NCI-H2081 (cell line): ENCODE data around the gene UBE2G1.
A peak's percentile ranks its signal among the peaks of the same experiment; 100 is the strongest.

ENCODE experiments used
- DNase-seq, 2 experiments: peaks; one replicate each; lab custom pipeline; 2025; lab: John Stamatoyannopoulos, UW

UBE2G1 gene

GRCh38 chr17:4334332-4334731 lies 32.1 kb downstream of the UBE2G1 start:
- DNase-seq: no peak

- no peak for DNase-seq
Observed at GRCh38 chr17:4333041-4333440, 33.4 kb downstream of the UBE2G1 start.

DNA sequence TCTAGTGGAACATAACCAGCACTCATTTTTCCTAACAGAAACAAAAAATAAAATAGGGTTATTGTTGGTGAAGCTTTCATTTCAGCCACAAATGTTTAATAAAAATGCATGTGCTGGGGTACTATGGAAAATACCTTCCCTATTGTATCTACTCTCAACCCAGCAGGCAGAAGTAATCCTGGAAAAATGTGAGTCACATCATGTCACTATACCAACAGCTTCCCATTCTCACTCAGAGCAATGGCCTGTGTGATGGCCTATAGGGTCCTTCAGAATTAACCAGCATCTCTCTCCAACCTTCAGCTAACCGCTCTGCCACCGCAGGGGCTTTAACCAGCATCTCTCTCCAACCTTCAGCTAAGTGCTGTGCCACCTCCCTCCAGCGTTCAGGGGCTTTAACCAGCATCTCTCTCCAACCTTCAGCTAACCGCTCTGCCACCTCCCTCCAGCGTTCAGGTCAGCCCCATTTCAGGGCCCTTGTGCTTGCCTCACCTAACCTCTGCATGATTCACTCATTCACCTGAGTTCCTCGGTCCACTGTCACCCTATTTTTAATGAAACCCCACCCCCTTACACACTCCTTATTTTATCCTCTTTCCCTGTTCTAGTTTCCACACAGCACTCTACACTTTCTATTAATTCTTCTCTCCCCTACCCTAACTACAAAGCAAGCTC lies 34.0 kb downstream of the UBE2G1 start:
- no peak for DNase-seq

GRCh38 chr17:4331614-4332013 lies 34.9 kb downstream of the UBE2G1 start:
- DNase-seq: no peak

DNA sequence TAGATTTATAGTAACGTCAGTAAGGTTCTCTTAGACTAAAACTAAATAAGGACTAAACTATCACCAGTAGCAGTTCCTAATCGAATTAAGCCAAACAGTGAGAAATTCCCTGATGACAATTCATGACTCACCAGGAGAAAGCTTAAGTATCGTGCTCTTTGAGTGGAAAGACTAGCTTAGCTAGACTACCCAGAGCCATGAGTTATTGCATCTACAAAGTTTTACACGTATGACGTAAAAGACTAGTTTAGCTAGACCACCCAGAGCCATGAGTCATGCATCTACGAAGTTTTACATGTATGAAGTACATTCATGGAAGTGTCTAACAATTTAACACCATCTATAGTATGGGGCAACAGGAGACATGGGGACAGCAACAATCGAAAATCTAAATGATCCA lies 36.6 kb downstream of the UBE2G1 start:
- no peak for DNase-seq

GRCh38 chr17:4327606-4328005 lies 38.9 kb downstream of the UBE2G1 start:
- no peak for DNase-seq

DNA sequence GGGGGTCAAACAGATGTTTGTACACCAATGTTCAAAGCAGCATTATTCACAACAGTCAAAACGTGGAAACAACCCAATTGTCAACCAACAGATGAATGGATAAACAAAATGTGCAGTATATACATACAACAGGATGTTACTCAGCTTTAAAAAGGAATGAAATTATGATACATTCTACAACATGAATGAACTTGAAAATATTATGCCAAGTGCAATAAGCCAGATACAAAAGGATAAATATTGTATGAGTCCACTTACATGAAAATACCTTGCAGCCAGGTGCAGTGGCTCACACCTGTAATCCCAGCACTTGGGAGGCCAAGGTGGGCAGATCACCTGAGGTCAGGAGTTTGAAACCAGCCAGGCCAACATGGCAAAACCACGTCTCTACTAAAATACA lies 39.9 kb downstream of the UBE2G1 start:
- no peak for DNase-seq

DNA sequence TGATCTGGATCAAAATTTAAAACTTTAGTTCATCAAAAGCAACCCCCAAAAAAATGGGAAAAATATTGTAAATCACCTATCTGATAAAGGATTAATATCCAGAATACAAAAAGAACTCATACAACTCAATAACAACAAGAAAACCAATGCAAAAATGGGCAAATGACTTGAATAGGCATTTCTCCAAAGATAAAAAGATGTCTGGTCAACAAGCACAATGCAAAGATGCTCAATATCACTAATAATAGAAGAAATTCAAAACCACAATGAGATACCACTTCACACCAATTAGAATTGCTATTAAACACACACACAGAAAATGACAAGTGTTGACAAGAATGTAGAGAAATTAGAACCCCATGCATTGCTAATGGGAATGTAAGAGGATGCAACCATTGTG lies 40.4 kb downstream of the UBE2G1 start:
- no peak for DNase-seq

- no peak for DNase-seq
Observed at GRCh38 chr17:4324463-4324862, 42.0 kb downstream of the UBE2G1 start.

DNA sequence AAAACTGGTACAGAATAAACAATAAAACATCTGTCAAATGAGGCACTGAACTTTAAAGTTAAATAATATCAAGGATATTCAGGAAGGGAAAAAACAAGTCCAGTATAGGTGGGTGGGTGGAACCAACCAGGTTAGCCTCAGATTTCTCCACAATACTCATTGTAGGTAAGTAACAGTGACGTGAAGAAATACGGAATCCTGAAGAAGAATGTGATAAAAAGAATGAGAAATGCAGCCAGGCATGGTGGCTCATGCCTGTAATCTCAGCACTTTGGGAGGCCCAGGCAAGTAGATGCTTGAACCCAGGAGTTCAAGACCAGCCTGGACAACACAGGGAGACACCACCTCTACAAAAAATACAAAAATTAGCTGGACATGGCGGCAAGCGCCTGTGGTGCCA lies 47.3 kb downstream of the UBE2G1 start:
- DNase-seq: no peak

DNA sequence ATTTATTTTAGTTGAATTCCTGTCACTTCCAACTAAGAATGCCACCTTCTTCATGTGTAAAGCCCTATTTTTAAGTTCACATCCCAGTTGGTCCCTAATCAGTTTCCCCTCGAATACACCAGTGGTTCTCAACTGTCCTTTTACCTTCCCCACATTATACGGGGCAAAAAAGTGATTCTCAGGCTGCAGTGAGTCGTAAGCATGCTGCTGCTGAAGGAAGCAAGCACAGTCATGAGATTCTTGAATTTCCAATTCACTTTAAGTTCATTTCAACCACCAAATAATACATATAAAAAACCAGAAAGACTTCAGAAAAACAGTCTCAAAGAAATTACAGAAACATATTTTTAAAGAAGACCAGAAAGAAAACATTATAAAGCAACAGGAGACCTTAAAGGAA lies 47.9 kb downstream of the UBE2G1 start:
- no peak for DNase-seq

DNA sequence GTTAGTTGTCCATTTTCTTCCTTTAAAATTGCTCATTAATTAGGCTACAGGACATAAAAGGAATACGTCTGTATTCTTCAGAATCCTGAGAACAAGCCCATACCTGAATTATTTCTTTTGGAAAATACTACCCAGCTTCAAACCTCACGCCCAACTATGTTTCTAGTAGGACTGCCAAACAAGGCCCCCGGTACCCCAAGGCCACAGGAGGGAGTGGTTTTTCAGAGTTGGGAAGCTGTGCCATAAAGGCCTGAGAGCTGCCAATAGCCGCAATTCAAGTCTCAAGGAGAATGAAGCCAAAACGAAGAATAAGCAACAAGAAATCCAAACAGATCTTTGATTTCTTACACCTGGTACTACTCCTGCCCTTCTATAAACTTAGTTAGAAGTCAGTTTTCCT lies 48.3 kb downstream of the UBE2G1 start:
- no peak for DNase-seq

DNA sequence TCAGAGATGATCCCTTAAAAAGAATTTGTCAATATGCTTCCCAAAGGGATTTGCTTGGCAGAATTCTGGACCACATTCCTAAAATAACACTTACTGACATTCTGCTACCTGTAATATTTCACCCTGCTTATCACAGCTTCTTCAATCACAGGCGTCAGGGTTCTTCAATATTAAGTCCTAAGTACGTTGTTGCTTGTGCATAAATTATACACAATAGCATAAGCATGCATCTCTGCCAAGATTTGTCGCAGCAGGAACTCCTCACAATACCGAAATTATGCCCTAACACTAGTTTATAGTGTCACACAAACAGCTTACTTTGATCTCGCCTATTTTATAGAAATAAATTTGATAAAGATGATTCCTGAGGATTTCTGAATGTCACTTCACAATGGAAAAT lies 48.9 kb downstream of the UBE2G1 start:
- DNase-seq: no peak

GRCh38 chr17:4316648-4317047 lies 49.8 kb downstream of the UBE2G1 start:
- no peak for DNase-seq

DNA sequence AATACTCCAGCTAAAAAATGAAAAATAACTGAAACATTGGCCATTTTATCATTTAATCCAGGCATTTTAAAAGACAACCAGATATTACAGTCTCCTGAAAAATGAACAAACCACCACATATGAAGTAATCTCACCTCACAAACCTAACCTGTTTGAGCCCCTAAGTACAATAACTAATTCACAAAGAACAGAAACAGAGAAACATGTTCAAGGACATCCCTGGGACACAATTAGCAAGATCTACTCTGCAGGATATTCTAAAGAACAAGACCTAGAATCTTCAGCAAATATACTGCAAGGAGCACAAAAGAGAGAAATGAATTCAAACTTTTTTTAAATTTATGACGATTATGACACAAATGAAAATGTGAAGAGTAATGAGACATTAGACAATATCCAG lies 51.9 kb downstream of the UBE2G1 start:
- DNase-seq: no peak

DNA sequence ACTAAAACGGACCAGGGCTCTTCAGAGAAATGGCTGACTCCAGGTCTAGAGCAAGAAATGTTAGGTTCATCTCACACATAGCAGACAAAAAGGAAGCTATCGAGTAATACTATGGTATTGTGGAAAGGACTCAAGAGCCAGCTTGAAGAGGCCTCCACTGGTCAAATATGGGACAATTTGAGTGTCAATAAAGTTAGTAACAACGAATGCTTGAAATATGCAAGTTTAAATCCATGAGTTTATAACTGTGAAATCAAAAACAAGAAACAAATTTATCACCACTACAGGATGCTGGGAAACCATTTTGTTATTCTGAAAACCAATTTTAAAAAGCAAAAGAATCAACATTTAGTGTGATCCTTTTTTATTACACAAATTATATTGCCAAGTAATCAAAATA lies 52.3 kb downstream of the UBE2G1 start:
- DNase-seq: no peak

- DNase-seq: no peak
Observed at GRCh38 chr17:4313221-4314114, 53.0 kb downstream of the UBE2G1 start.

DNA sequence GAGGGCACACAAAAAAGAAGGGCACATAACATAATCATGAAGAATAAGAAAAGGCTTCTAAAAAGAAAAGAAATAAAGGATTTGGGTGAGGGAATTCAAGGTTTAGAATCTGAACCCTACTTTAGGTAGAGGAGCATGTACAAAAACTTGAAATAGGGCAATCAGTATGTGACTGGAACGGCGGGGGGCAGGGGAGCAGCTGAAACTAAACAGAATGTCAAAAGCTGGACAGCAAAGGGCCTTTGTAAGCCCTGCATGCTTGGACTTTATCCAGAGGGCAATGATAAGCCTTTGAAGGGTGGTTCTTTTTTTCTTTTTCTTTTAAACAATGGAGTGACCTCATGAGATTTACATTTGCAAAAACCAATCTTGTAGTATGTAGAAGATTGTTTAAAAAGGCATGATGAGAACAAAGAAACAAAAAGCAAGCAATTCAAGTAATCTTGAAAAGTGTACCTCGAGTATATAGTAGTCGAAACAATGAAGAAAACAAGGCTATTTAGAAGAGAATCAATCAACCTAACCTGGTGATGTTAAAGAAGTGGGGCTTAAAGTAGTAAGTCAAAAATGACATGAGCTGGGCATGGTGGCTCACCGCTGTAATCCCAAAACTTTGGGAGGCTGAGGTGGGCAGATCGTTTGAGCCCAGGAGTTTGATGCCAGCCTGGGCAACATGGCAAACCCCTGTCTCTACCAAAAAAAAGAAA lies 56.0 kb downstream of the UBE2G1 start:
- DNase-seq: no peak

DNA sequence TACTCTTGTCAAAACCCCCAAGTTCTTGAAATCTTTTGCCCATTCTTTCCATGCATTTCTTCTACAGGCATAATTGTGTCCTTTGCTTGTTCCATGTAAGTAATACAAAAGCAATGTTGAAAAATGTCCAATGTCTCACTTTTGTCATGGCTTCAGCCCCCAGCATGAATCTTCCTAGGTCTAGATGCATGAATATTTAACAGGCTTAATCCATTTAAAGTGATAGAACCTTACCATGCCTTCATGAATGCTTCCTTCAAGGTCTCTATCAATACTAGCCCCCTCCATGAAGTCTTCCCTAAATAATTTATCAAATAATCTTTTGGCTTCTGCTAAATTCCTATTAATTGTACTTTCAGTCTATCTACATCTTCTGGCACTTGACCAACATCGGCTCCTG lies 56.6 kb downstream of the UBE2G1 start:
- no peak for DNase-seq

DNA sequence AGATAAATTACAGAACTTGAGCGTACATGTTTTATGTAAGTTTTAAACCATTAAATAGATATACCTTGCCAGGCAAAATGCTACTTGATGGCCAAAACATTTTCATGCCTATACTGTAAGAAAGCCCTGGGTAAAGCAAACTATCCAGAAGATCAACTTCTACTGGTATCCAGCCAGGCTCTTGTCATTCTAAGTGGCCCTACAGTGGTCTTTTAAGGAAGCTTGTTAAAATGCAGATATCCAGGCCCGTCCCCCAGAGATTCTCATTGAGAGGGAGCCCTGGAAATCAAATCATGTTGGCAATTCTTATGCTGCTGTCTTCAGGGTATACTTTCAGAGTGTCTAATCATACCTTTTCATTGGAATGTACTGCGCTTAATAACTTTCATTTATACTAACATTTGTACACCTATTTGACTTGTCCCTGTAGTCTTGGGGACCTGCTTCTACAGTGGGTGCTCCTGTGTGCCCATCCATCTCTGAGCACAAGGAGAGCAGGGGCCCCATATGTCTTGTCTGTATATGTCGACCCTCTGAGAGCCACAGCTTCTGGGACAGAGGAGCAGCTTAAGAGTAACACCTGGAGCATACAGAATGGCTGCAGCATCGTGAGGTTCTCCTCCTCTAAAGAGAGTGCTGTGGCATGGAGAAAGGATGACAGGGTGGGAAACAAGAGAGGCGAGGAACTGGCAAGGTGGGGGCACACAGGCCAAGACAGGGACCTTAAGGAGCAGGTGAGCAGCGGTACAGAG lies 59.1 kb downstream of the UBE2G1 start:
- no peak for DNase-seq

DNA sequence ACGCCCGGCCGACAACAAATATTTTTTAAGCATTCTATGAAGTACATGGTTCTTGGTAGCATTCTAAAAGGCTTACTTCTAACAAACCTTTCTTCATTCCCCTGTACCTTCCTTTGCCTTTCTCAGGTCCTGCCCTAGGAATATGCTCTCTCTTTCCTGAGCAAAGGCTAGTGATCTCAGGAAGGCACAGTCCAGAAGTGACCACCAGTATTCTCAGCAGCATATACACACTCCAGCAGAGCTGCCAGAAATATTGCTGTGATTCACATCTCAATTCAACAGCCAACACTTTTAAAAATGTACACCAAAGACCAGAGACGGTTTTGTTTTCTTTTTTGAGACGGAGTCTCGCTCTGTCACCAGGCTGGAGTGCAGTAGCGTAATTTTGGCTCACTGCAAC lies 61.3 kb downstream of the UBE2G1 start:
- DNase-seq: no peak

GRCh38 chr17:4304417-4305027 lies 62.0 kb downstream of the UBE2G1 start:
- DNase-seq: peak; percentile 5 to 28
